Measurements from ENCODE around the gene ATF6.
"Not testable (repeated sequence)": the region's sequence is repeated elsewhere in the genome, so short reads cannot be mapped to it uniquely, and the experiment has no call there.

Gene ATF6, protein sequence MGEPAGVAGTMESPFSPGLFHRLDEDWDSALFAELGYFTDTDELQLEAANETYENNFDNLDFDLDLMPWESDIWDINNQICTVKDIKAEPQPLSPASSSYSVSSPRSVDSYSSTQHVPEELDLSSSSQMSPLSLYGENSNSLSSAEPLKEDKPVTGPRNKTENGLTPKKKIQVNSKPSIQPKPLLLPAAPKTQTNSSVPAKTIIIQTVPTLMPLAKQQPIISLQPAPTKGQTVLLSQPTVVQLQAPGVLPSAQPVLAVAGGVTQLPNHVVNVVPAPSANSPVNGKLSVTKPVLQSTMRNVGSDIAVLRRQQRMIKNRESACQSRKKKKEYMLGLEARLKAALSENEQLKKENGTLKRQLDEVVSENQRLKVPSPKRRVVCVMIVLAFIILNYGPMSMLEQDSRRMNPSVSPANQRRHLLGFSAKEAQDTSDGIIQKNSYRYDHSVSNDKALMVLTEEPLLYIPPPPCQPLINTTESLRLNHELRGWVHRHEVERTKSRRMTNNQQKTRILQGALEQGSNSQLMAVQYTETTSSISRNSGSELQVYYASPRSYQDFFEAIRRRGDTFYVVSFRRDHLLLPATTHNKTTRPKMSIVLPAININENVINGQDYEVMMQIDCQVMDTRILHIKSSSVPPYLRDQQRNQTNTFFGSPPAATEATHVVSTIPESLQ

GRCh38 chr1:161766102-161766981 is at the start of gene ATF6:
ATF6 (plus strand) TSS chr1:161766320; CDS start chr1:161766361, 41 bp downstream.
- peak; percentile 89 for DNase-seq (ENCODE audit: low spot score)

DNA sequence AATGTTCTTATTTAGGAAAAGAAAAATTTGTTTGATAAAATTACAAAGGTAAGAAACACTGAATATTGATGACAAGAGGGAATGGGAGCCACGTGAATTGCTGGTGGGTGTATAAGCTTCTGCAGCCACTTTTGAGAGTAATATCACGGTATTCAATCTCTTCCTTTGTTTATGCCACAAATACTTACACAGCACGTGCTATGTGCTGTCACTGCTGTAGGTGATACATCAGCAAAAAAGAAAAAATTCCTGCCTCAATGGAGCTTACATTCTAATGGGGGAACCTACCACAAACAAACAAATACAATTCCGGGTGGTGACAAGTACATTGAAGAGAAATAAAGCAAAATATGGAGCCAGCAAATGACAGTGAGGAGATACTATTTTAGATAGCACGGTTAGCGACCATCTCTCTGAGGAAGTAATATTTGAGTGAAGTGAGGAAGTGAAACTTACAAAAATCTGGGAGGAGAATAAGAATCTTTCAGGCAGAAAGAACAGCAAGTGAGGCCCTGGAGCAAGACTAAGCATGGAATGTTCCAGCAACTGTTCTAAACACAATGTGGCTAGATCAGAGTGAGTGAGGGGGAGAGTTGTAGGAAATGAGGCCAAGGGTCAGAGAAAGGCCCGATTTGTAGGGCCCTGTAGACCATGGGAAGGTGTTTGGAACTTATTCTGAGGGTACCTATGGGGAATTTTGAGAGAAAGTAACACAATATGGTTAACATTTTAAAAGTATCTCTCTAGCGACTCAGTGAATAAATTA is 47.4 kb upstream of the ATF6 start:
- peak; percentile 10 for DNase-seq (ENCODE audit: low spot score)

GRCh38 chr1:161719325-161719611 is 46.9 kb upstream of the ATF6 start:
- DNase-seq (ENCODE audit: low spot score) = no peak

- DNase-seq (ENCODE audit: low spot score) = no peak
Observed at GRCh38 chr1:161720422-161720821, 45.7 kb upstream of the ATF6 start.

DNA sequence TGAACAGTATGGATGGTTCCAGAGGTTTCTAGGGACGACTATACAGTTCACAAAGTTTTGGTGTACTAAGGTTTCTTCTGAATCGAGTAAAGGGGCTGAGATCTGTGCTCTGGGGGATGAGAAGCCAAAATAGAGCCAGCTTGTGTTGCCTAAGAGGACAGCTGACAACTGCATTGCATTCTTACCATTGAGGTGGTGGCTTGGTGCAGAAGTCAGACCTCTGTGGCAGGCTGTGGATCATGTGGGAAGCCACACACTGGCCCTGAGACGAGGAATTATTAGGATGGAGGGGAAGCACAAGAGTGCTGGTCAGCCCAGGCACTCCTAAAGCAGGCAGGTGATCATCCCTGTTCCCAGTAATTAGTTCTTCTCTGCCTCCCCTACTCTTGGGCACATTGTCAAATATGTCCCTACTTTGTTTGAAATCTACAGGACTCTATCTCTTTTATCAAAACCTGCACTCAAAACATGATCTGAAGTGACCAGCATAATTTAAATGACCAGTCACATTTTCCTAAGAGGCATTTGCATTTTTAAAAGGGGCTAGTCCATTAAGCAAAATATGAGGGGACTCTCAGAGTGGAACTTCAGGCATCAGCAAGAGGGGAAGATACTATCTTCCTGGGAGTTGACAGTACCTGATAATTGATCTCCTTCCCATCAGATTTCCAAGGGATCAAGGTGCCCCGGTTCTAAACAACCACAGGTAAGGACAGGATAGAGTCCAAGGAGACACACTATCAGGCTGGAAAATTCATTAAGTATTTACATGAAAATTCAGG is 45.0 kb upstream of the ATF6 start, which contains the start of gene FCRLB:
Gene FCRLB (plus strand): TSS at position 589 of the 782 bp plus-strand sequence. CDS start 1,129 bp downstream, outside the sequence.
- no peak for DNase-seq (ENCODE audit: low spot score)

GRCh38 chr1:161721738-161722343 is 44.3 kb upstream of the ATF6 start:
- DNase-seq (ENCODE audit: low spot score) = no peak

- DNase-seq (ENCODE audit: low spot score) = no peak
Observed at GRCh38 chr1:161722406-161722805, 43.7 kb upstream of the ATF6 start.

DNA sequence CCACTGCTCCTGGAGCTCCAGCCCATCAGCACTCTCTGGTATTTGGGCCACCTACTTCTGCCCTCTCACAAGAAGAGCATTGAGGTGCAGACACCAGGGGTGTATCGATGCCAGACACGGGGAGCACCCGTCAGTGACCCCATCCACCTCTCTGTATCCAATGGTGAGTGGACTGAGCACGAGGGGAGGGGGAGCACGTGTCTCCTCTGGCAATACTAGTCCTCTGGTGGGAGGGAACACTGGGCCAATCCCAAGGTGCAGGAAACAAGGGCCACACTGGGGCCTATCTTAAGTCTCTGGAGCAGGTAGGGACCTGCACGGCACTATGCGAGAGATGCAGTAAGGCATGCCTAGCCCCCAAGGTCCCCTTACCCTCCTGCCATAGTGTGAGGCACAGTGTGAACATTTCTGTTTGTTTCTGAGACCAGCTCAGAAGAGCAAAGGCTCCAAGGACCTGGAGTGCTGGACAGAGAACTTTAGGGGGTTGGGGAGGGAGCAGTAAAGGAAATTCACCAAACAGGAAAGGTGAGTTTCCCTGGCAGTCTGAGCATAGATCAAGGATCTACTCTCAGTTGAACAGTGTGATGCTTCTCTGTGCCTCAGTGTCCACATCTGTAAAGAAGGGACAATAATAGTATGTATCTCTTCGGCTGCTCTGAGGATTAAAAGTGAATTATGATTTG is 42.5 kb upstream of the ATF6 start:
- DNase-seq (ENCODE audit: low spot score) = no peak

DNA sequence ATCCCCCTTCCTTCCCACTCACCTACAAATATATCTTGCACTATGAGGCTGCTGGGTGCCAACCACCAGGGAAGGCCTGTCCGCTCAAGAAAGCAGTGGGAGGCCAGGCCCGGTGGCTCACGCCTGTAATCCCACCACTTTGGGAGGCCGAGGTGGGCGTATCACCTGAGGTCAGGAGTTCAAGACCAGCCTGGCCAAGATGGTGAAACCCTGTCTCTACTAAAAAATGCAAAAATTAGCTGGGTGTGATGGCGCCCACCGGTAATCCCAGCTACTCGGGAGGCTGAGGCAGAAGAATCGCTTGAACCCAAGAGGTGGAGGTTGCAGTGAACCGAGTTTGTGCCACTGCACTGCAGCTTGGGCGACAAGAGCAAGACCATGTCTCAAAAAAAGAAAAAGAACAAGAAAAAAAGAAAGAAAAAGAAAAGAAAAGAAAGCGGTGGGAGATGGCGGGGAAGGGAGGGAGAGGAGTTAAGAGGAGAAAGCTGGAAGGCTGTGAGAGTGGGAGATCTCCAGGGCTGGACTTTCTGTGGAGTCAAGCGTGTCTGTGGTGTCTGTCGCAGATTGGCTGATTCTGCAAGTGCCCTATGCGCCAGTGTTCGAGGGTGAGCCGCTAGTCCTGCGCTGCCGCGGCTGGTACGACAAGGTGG is 40.7 kb upstream of the ATF6 start:
- DNase-seq (ENCODE audit: low spot score) = not testable (repeated sequence)

GRCh38 chr1:161725908-161726472 is 40.1 kb upstream of the ATF6 start:
- DNase-seq (ENCODE audit: low spot score) = peak; percentile 65

GRCh38 chr1:161726473-161727255 is 39.5 kb upstream of the ATF6 start:
- peak; percentile 68 for DNase-seq (ENCODE audit: low spot score)

DNA sequence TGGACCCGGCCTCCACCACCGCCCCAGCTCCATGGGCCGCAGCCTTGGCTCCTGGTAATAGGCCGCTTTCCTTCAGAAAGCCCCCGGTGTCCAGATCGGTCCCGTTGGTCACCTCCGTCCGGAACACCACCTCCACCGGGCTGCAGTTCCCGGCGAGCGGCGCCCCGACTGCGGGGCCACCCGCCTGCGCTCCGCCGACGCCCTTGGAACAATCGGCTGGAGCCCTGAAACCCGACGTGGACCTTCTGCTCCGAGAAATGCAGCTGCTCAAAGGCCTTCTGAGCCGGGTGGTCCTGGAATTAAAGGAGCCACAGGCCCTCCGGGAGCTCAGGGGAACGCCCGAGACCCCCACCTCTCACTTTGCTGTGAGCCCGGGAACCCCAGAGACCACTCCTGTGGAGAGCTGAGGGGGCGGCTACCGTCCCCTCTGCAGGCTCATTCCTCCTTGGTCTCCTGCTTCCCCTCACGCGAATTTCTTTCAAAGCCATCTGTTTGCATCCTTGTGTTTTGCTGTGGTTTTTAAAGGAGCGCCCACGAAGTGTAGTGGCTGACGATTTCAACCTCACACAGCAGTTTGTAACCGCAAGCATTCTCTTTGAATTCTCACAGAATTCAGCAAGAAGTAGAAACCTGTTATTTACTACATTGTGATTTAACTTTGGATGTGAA is 38.7 kb upstream of the ATF6 start:
- DNase-seq (ENCODE audit: low spot score) = no peak

DNA sequence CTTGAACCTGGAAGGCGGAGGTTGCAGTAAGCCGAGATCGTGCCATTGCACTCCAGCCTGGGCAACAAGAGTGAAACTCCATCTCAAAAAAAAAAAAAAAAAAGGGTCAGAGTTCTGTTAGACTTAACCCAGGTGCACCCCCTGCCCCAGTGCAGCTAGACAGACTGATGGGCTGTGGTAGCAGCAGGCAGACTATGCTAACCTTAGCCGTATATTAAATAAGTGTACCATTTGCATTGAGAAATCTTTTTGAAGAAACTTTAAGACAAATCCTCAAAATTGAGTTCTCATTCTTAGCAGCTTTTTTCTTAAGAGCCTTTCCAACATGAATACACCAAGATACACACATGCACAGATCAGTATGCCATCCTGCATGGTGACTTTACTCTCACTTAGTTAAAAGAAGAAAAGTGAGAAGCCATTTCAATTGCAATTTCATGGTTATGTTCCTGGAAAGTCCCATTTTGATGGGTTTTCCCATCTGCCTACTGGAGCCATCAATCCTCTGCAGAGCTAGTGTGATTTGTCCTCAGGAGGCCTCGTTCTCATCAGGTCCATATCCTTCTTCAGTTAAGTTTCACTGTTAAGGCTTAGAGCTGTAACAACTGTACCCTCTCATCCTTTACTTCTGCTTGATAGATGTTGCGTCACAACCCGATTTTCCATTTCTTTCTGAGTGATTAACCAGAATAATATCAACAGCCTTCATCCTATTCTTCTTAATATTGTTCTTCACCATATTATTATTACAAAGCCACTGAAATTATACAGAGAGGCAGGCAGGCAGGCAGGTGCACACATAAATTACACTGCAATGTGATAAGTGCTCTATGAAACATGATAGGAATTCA is 37.5 kb upstream of the ATF6 start:
- DNase-seq (ENCODE audit: low spot score) = no peak

- no peak for DNase-seq (ENCODE audit: low spot score)
Observed at GRCh38 chr1:161730050-161730564, 36.0 kb upstream of the ATF6 start.

DNA sequence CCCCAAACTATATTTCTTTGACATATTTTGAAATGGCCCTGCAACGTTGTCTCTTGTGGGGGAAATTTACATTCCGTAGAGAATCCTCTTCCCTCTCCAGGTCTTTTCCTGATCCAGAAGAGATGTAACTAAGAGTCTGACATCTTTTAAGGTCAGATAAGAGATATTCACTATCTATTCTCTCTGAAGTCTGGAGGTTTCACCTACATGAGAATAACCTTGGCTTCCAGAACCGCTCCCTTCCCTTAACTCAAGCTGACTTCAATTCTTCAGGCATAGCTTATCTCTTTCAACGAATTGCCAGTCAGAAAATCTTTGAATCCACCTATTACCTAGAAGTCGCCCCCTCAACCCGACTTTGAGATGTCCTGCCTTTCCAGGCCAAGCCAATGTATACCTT is 34.9 kb upstream of the ATF6 start:
- no peak for DNase-seq (ENCODE audit: low spot score)

DNA sequence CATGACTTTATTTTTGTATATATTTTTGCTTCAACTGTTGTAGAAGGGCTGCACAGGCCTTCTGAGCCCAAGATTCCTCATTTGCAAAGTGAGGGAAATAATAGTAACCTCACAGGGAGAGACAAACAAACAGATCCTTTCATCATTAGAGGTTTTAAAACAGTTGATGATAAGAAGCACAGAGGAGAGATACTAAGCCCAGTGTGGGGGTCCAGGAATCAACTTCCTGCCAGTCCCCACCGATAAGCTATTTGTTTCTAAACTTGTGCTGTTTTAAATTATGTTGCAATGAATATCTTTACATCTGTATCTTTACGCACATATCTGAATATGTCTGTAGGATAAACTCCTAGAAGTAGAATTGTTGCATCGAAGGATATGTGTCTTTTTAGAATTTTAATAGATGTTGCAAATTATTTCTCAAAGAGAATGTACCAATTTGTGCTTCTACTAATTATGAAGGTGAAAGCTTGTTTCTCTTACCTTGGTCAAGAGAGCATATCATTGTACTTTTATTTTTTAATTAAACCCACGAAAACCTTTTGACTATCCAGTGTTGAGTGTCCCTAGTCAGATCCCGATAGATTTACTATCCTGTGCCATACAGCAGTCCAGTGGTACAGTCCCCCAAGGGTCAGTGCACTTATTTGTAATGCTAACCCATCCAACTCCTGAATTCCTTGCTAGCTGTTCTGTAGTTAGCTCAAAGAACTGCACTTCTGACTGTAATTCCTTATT is 34.0 kb upstream of the ATF6 start:
- DNase-seq (ENCODE audit: low spot score) = no peak
